ENCODE results near the gene RPGRIP1.
"Not testable (repeated sequence)": the region's sequence is repeated elsewhere in the genome, so short reads cannot be mapped to it uniquely, and the experiment has no call there.

Gene RPGRIP1

GRCh38 chr14:21302013-21302835 lies 22.3 kb downstream of the RPGRIP1 start:
- no peak for DNase-seq (ENCODE audit: low spot score)

GRCh38 chr14:21302836-21303140 lies 22.9 kb downstream of the RPGRIP1 start:
- DNase-seq (ENCODE audit: low spot score), result not testable (repeated sequence)

- no peak for DNase-seq (ENCODE audit: low spot score)
These were observed 27.8 kb downstream of the RPGRIP1 start for GRCh38 chr14:21307637-21308036.

GRCh38 chr14:21308132-21308478 lies 28.2 kb downstream of the RPGRIP1 start:
- no peak for DNase-seq (ENCODE audit: low spot score)

- DNase-seq (ENCODE audit: low spot score), result no peak
These were observed 28.8 kb downstream of the RPGRIP1 start for GRCh38 chr14:21308479-21309237.

GRCh38 chr14:21309238-21309636 lies 29.4 kb downstream of the RPGRIP1 start:
- no peak for DNase-seq (ENCODE audit: low spot score)

- DNase-seq (ENCODE audit: low spot score), result no peak
These were observed 30.1 kb downstream of the RPGRIP1 start for GRCh38 chr14:21309956-21310355.

- DNase-seq (ENCODE audit: low spot score), result no peak
These were observed 31.7 kb downstream of the RPGRIP1 start for GRCh38 chr14:21311614-21312013.

- DNase-seq (ENCODE audit: low spot score), result no peak
These were observed 33.6 kb downstream of the RPGRIP1 start for GRCh38 chr14:21313512-21313911.

- DNase-seq (ENCODE audit: low spot score), result no peak
These were observed 37.5 kb downstream of the RPGRIP1 start for GRCh38 chr14:21317398-21317797.

GRCh38 chr14:21320913-21321312 lies 41.0 kb downstream of the RPGRIP1 start:
- no peak for DNase-seq (ENCODE audit: low spot score)

GRCh38 chr14:21322716-21323115 lies 42.8 kb downstream of the RPGRIP1 start:
- no peak for DNase-seq (ENCODE audit: low spot score)

GRCh38 chr14:21326972-21327371 lies 47.1 kb downstream of the RPGRIP1 start:
- no peak for DNase-seq (ENCODE audit: low spot score)

All from AG08396 (cell line).